Activated CD8-positive, alpha-beta memory T cell treated with anti-CD3 and anti-CD28 coated beads for 24 hours (primary cell): ENCODE results near the gene PTPRCAP.

Experiments
- DNase-seq: peaks from one replicate; pipeline ENCODE4 v3.0.0-alpha.2; 2020

PTPRCAP gene

GRCh38 chr11:67423466-67423865, 14.0 kb downstream of the PTPRCAP start:
- no peak for DNase-seq

- DNase-seq, result no peak
Measured at GRCh38 chr11:67422891-67423290, 14.6 kb downstream of the PTPRCAP start.

- no peak for DNase-seq
Measured at GRCh38 chr11:67421430-67422031, 16.0 kb downstream of the PTPRCAP start.

GRCh38 chr11:67420646-67421429, 16.6 kb downstream of the PTPRCAP start:
- peak; percentile 100 for DNase-seq

GRCh38 chr11:67420147-67420645, 17.3 kb downstream of the PTPRCAP start:
- DNase-seq, result peak; percentile 82

- no peak for DNase-seq
Measured at GRCh38 chr11:67419325-67420049, 18.0 kb downstream of the PTPRCAP start.

GRCh38 chr11:67418476-67419281, 18.8 kb downstream of the PTPRCAP start:
- peak; percentile 77 for DNase-seq

GRCh38 chr11:67417425-67417824, 20.1 kb downstream of the PTPRCAP start:
- DNase-seq, result no peak

- DNase-seq, result peak; percentile 76
Measured at GRCh38 chr11:67416416-67417335, 20.8 kb downstream of the PTPRCAP start.

- no peak for DNase-seq
Measured at GRCh38 chr11:67415501-67416304, 21.8 kb downstream of the PTPRCAP start, which contains the start of gene CARNS1. CARNS1 (plus strand) TSS chr11:67415678; CDS start chr11:67416200, 522 bp downstream.

GRCh38 chr11:67413266-67413849, 24.1 kb downstream of the PTPRCAP start:
- no peak for DNase-seq

- DNase-seq, result no peak
Measured at GRCh38 chr11:67412495-67413179, 24.8 kb downstream of the PTPRCAP start.

- DNase-seq, result no peak
Measured at GRCh38 chr11:67411785-67412152, 25.7 kb downstream of the PTPRCAP start.

- no peak for DNase-seq
Measured at GRCh38 chr11:67410984-67411784, 26.3 kb downstream of the PTPRCAP start.

GRCh38 chr11:67410369-67410831, 27.1 kb downstream of the PTPRCAP start:
- DNase-seq, result no peak

GRCh38 chr11:67409781-67410368, 27.6 kb downstream of the PTPRCAP start:
- peak; percentile 78 for DNase-seq

- DNase-seq, result peak; percentile 87
Measured at GRCh38 chr11:67409261-67409666, 28.2 kb downstream of the PTPRCAP start.
